LHCN-M2 (cell line): ENCODE measurements around the gene SLC22A17. TPM values are rescaled to one million over a fixed set of nuclear protein-coding genes. Genes with fewer than 3 reads are reported as not detected.
A peak's percentile ranks its signal among the peaks of the same experiment; 100 is the strongest.
"Not testable (repeated sequence)": the region's sequence is repeated elsewhere in the genome, so short reads cannot be mapped to it uniquely, and the experiment has no call there.

Source experiments
- DNase-seq: peaks from one replicate; pipeline ENCODE4 v3.0.0-alpha.2; 2012; ENCODE audit warnings: low read depth
- polyA plus RNA-seq: library from polyadenylated mRNA; unstranded; fragments of >200 nt; gene quantifications from one replicate; pipeline ENCODE4 v1.2.1, GENCODE V29; 2012; ENCODE audit warnings: missing spikeins
- total RNA-seq: library from RNA; depleted of rRNA; stranded (reverse); fragments of >200 nt; gene quantifications from 2 replicates; pipeline ENCODE4 v1.2.3, GENCODE V29; 2014; rRNA removed

Gene SLC22A17
- 13.5 and 16.0 TPM in 2 replicates for total RNA-seq
- polyA plus RNA-seq: 9.1 TPM

- peak; percentile 74 for DNase-seq
These were observed at the start of gene SLC22A17 for GRCh38 chr14:23352506-23353432. Gene SLC22A17 (minus strand): TSS chr14:23352887.

GRCh38 chr14:23401291-23401690 lies 48.6 kb upstream of the SLC22A17 start:
- no peak for DNase-seq

- DNase-seq: not testable (repeated sequence)
These were observed 47.9 kb upstream of the SLC22A17 start for GRCh38 chr14:23400496-23401149.

GRCh38 chr14:23399591-23399990 lies 46.9 kb upstream of the SLC22A17 start:
- no peak for DNase-seq

GRCh38 chr14:23399136-23399535 lies 46.4 kb upstream of the SLC22A17 start:
- no peak for DNase-seq

GRCh38 chr14:23398348-23398747 lies 45.7 kb upstream of the SLC22A17 start:
- no peak for DNase-seq

- DNase-seq: no peak
These were observed 44.2 kb upstream of the SLC22A17 start for GRCh38 chr14:23396781-23397407.

GRCh38 chr14:23396126-23396525 lies 43.4 kb upstream of the SLC22A17 start:
- DNase-seq: no peak

- DNase-seq: no peak
These were observed 39.9 kb upstream of the SLC22A17 start for GRCh38 chr14:23392613-23393012.

- not testable (repeated sequence) for DNase-seq
These were observed 37.2 kb upstream of the SLC22A17 start for GRCh38 chr14:23389871-23390270.

- no peak for DNase-seq
These were observed 36.7 kb upstream of the SLC22A17 start for GRCh38 chr14:23389396-23389795.

GRCh38 chr14:23388996-23389395 lies 36.3 kb upstream of the SLC22A17 start:
- no peak for DNase-seq

- no peak for DNase-seq
These were observed 35.5 kb upstream of the SLC22A17 start for GRCh38 chr14:23387916-23388882.

- DNase-seq: no peak
These were observed 34.3 kb upstream of the SLC22A17 start for GRCh38 chr14:23386999-23387398.

- DNase-seq: not testable (repeated sequence)
These were observed 33.6 kb upstream of the SLC22A17 start for GRCh38 chr14:23386266-23386657.

GRCh38 chr14:23385642-23386265 lies 33.1 kb upstream of the SLC22A17 start:
- DNase-seq: no peak

GRCh38 chr14:23385244-23385641 lies 32.6 kb upstream of the SLC22A17 start:
- DNase-seq: no peak

GRCh38 chr14:23384364-23385080 lies 31.8 kb upstream of the SLC22A17 start:
- DNase-seq: no peak

GRCh38 chr14:23382731-23383440 lies 30.2 kb upstream of the SLC22A17 start:
- no peak for DNase-seq
